Measurements from ENCODE around the gene FER.

The FER gene

GRCh38 chr5:109225716-109226625 lies 478.3 kb downstream of the FER start:
- no peak overlapping the region for H3K27ac ChIP-seq
- no peak for TF ChIP-seq CTCF (conservative IDR thresholded peaks at IDR 0.05)
- no peak for TF ChIP-seq ZFX (IDR thresholded peaks at IDR 0.05)

- no peak for TF ChIP-seq CTCF (conservative IDR thresholded peaks at IDR 0.05)
- no peak for TF ChIP-seq ZFX (IDR thresholded peaks at IDR 0.05)
- no peak overlapping the region for H3K27ac ChIP-seq
These were observed 482.7 kb downstream of the FER start for GRCh38 chr5:109230369-109230768.

- TF ChIP-seq ZFX (IDR thresholded peaks at IDR 0.05) (no peak), CTCF (conservative IDR thresholded peaks at IDR 0.05) (no peak)
- no peak overlapping the region for H3K27ac ChIP-seq
These were observed 483.6 kb downstream of the FER start for GRCh38 chr5:109231331-109231730.

GRCh38 chr5:109234381-109234780 lies 486.7 kb downstream of the FER start:
- TF ChIP-seq ZFX (IDR thresholded peaks at IDR 0.05) (no peak), CTCF (conservative IDR thresholded peaks at IDR 0.05) (no peak)
- no peak overlapping the region for H3K27ac ChIP-seq

GRCh38 chr5:109239456-109239855 lies 491.8 kb downstream of the FER start:
- H3K27ac ChIP-seq, result no peak overlapping the region
- TF ChIP-seq ZFX (IDR thresholded peaks at IDR 0.05), result no peak
- no peak for TF ChIP-seq CTCF (conservative IDR thresholded peaks at IDR 0.05)

DNA sequence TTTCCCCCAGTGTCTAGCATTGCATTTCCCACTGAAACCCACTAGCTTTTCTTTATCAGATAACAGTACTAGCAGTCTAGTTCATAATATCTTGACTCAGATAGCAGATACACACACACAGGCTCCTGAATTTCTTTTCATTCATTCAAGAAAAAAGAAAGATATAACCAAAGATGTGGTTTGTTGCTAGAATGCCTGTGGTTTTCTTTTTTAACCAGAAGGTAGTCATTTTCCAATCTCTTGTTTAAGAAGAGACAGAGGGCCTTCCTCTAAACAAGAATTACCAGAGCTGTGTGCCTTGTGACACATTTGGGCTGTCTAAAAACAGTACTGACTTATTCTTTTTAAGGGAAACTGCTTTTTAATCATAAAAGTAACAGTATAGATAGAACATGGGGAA lies 494.8 kb downstream of the FER start:
- H3K27ac ChIP-seq, result no peak overlapping the region
- TF ChIP-seq CTCF (conservative IDR thresholded peaks at IDR 0.05), result no peak
- TF ChIP-seq ZFX (IDR thresholded peaks at IDR 0.05), result no peak

DNA sequence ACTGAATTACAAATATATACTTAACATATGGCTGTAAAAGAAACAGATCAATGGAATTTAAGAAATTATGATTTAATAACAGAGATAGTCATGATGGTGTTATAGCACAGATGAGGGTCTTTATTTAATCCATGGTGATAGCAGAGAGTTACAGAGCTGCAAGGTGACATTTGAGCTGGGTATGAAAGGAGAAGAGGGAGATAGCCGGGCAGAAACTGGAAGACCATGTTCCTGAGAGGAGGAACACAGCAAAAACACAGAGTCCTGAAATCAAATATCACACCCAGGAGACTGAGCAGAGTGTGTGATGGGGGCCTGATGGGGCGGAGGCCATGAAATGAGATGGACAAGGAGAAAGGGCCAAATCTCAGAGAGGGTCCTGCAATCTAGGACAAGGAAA lies 498.7 kb downstream of the FER start:
- no peak overlapping the region for H3K27ac ChIP-seq
- no peak for TF ChIP-seq CTCF (conservative IDR thresholded peaks at IDR 0.05)
- TF ChIP-seq ZFX (IDR thresholded peaks at IDR 0.05), result no peak
